Measurements from ENCODE around the gene PTCH1.

The PTCH1 gene

GRCh38 chr9:95493402-95493801 lies 23.4 kb downstream of the PTCH1 start:
- TF ChIP-seq FOXP2 (optimal IDR thresholded peaks at IDR 0.05; ENCODE audit: control extremely low read depth, extremely low read length, insufficient read depth) (no peak), EZH2 (IDR thresholded peaks at IDR 0.05) (no peak), POLR2AphosphoS5 (IDR thresholded peaks at IDR 0.05; ENCODE audit: borderline replicate concordance, low read depth, low read length) (no peak)
- no peak overlapping the region for H3K4me3 ChIP-seq

DNA sequence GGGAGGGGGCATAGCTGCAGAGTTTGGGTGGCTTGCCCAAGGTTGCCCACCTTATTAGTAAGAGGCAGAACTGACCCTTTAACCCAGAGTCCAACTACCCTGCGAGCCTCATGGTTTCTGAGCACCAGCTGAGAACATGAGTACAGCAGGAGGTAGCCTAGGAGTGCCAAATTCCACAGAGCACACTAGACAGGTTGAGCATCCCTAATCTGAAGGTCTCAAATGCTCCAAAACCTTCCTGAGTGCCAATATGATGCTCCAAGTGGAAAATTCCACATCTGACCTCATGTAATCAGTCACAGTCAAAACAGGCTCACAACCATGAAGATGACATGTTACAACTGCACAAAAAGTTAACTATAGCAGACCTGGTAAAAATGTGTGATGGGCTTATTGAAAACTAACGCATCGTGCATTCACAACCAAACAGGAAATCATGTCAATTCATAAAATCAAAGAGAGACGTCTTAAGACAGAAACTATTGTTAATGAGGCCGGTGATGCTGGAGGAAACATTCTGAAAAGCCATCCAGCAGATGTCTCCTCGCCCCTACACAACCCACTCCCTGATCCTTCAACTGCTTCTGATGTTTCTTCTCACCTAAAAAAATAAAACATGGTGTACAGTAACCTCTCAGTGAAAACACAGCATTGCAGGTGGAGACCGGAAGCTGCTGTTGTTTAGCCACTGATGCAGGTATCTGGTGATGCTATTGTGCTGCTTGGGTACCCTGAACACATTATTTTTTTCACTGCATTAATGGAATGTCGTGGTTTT lies 25.0 kb downstream of the PTCH1 start:
- TF ChIP-seq POLR2AphosphoS5 (IDR thresholded peaks at IDR 0.05; ENCODE audit: borderline replicate concordance, low read depth, low read length) (no peak), FOXP2 (optimal IDR thresholded peaks at IDR 0.05; ENCODE audit: control extremely low read depth, extremely low read length, insufficient read depth) (no peak), EZH2 (IDR thresholded peaks at IDR 0.05) (no peak)
- no peak overlapping the region for H3K4me3 ChIP-seq
- DNase-seq (ENCODE audit: low read depth, low spot score) = no peak
- peaks cover 9% of the 10 kb centered on the region for H3K36me3 ChIP-seq (ENCODE audit: insufficient read depth, low read length)
- no peak overlapping the region for H3K9ac ChIP-seq (ENCODE audit: insufficient read length)
- H3K27ac ChIP-seq = no peak overlapping the region
- H3K9me3 ChIP-seq (ENCODE audit: low read depth, low read length) = no peaks in the 10 kb centered on the region

More at GRCh38 chr9:95493402-95493801, 23.4 kb downstream of the PTCH1 start:
- H3K36me3 ChIP-seq (ENCODE audit: insufficient read depth, low read length) = peaks cover 9% of the 10 kb centered on the region
- H3K9ac ChIP-seq (ENCODE audit: insufficient read length) = no peak overlapping the region
- no peaks in the 10 kb centered on the region for H3K9me3 ChIP-seq (ENCODE audit: low read depth, low read length)
- no peak for DNase-seq (ENCODE audit: low read depth, low spot score)
- H3K27ac ChIP-seq = no peak overlapping the region

DNA sequence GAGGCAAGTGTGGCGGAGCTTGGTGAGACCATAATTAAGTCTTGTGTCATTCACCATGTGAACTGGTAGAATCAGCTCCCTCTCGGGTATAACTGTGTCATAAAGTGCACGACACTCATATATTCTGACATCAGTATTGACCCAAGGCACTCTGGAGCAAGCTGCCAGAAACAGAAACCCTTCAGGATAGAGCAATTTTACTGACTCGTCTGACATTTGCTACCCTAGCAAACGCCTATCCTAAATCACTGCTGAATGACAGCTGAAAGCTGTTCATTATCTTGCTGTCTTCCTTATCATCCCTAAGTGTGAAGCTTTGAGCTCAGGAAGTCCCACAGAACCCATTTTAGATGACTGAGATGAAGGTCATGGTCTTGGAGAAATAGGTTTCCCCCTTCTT lies 27.8 kb downstream of the PTCH1 start:
- TF ChIP-seq EZH2 (IDR thresholded peaks at IDR 0.05) (no peak), POLR2AphosphoS5 (IDR thresholded peaks at IDR 0.05; ENCODE audit: borderline replicate concordance, low read depth, low read length) (no peak), FOXP2 (optimal IDR thresholded peaks at IDR 0.05; ENCODE audit: control extremely low read depth, extremely low read length, insufficient read depth) (no peak)
- Histone ChIP-seq H3K9me3 (ENCODE audit: low read depth, low read length) (no peaks in the 10 kb centered on the region), H3K36me3 (ENCODE audit: insufficient read depth, low read length) (no peaks in the 10 kb centered on the region; the same call in 1 of the 2 replicates), H3K4me3 (no peak overlapping the region), H3K27ac (no peak overlapping the region), H3K9ac (ENCODE audit: insufficient read length) (no peak overlapping the region)
- DNase-seq (ENCODE audit: low read depth, low spot score) = no peak

DNA sequence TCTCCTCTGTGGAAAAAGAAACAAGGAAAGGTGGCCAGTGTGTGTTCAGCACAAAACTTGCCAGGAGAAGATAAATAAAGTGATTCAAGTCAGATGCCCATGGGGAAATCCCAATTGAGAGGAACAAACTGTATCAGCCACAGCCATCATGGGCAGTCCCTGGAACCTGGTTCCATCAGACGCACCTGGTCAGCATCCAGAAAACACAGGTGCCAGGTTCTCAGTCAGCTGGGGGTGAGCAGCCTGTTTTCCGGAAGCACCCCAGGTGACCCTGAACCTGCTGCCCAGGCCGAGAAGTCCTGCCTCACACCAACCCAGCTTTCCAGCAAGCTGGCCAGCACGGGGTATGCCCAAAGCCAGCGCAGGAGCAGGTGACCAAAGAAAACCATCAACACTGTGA lies 30.5 kb downstream of the PTCH1 start:
- H3K36me3 ChIP-seq (ENCODE audit: insufficient read depth, low read length) = no peaks in the 10 kb centered on the region
- H3K4me3 ChIP-seq = no peak overlapping the region
- no peak overlapping the region for H3K27ac ChIP-seq
- H3K9ac ChIP-seq (ENCODE audit: insufficient read length) = no peak overlapping the region
- no peaks in the 10 kb centered on the region for H3K9me3 ChIP-seq (ENCODE audit: low read depth, low read length)
- DNase-seq (ENCODE audit: low read depth, low spot score) = no peak
- TF ChIP-seq EZH2 (IDR thresholded peaks at IDR 0.05) (no peak), FOXP2 (optimal IDR thresholded peaks at IDR 0.05; ENCODE audit: control extremely low read depth, extremely low read length, insufficient read depth) (no peak), POLR2AphosphoS5 (IDR thresholded peaks at IDR 0.05; ENCODE audit: borderline replicate concordance, low read depth, low read length) (no peak)

GRCh38 chr9:95484225-95484624 lies 32.5 kb downstream of the PTCH1 start:
- H3K4me3 ChIP-seq = no peak overlapping the region
- DNase-seq (ENCODE audit: low read depth, low spot score) = no peak
- H3K9ac ChIP-seq (ENCODE audit: insufficient read length) = no peak overlapping the region
- H3K27ac ChIP-seq = no peak overlapping the region
- no peak for TF ChIP-seq FOXP2 (optimal IDR thresholded peaks at IDR 0.05; ENCODE audit: control extremely low read depth, extremely low read length, insufficient read depth)
- H3K36me3 ChIP-seq (ENCODE audit: insufficient read depth, low read length) = peaks cover 15% of the 10 kb centered on the region
- H3K9me3 ChIP-seq (ENCODE audit: low read depth, low read length) = no peaks in the 10 kb centered on the region

- TF ChIP-seq EZH2 (IDR thresholded peaks at IDR 0.05) = no peak
- no peak for TF ChIP-seq POLR2AphosphoS5 (IDR thresholded peaks at IDR 0.05; ENCODE audit: borderline replicate concordance, low read depth, low read length)
- TF ChIP-seq FOXP2 (optimal IDR thresholded peaks at IDR 0.05; ENCODE audit: control extremely low read depth, extremely low read length, insufficient read depth) = no peak
- Histone ChIP-seq H3K9me3 (ENCODE audit: low read depth, low read length) (no peaks in the 10 kb centered on the region), H3K36me3 (ENCODE audit: insufficient read depth, low read length) (peaks cover 23% of the 10 kb centered on the region), H3K9ac (ENCODE audit: insufficient read length) (no peak overlapping the region), H3K4me3 (no peak overlapping the region), H3K27ac (no peak overlapping the region)
- DNase-seq (ENCODE audit: low read depth, low spot score) = no peak
These were observed 33.3 kb downstream of the PTCH1 start for GRCh38 chr9:95483431-95483830.

DNA sequence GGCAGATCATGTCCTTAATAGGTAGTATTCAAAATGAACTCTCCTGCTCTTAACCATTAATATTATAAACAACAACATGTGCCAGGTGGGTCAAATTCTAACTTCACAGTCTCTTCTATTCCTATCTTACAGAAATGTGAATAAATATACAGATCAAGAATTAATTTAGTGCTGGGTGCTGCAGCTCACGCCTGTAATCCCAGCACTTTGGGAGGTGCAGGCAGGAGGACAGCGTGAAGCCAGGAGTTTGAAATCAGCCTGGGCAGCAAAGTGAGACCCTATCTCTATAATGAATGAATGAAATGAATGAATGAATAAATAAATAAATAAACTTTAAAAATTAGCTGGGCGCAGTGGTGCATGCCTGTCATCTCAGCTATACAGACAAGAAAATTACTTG lies 34.1 kb downstream of the PTCH1 start:
- Histone ChIP-seq H3K36me3 (ENCODE audit: insufficient read depth, low read length) (peaks cover 31% of the 10 kb centered on the region), H3K4me3 (no peak overlapping the region), H3K9me3 (ENCODE audit: low read depth, low read length) (no peaks in the 10 kb centered on the region), H3K27ac (no peak overlapping the region), H3K9ac (ENCODE audit: insufficient read length) (no peak overlapping the region)
- no peak for DNase-seq (ENCODE audit: low read depth, low spot score)
- TF ChIP-seq POLR2AphosphoS5 (IDR thresholded peaks at IDR 0.05; ENCODE audit: borderline replicate concordance, low read depth, low read length) = no peak
- TF ChIP-seq FOXP2 (optimal IDR thresholded peaks at IDR 0.05; ENCODE audit: control extremely low read depth, extremely low read length, insufficient read depth) = no peak
- no peak for TF ChIP-seq EZH2 (IDR thresholded peaks at IDR 0.05)

DNA sequence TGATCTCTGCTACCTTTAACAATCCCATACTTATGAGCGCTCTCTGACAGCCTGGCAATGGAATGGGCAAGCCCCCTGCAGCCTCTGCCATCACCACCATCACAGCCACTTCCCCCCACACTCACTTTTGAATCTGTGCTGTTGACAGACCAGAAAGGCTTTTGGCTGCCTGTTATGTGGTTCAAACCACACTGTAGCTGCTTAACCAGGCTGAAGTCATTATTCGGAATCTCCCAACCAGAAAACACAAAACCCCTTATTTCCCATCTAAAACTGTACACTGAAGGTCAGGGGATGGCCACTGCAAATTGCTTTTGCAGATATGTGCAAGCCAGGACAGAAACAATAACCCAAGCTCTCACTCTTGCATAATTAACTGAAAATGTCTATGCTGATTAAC lies 35.8 kb downstream of the PTCH1 start:
- no peak for DNase-seq (ENCODE audit: low read depth, low spot score)
- TF ChIP-seq EZH2 (IDR thresholded peaks at IDR 0.05) = no peak
- no peak for TF ChIP-seq FOXP2 (optimal IDR thresholded peaks at IDR 0.05; ENCODE audit: control extremely low read depth, extremely low read length, insufficient read depth)

GRCh38 chr9:95480346-95480745 lies 36.4 kb downstream of the PTCH1 start:
- DNase-seq (ENCODE audit: low read depth, low spot score) = no peak
- Histone ChIP-seq H3K4me3 (no peak overlapping the region), H3K36me3 (ENCODE audit: insufficient read depth, low read length) (peaks cover 50% of the 10 kb centered on the region), H3K27ac (no peak overlapping the region), H3K9me3 (ENCODE audit: low read depth, low read length) (no peaks in the 10 kb centered on the region), H3K9ac (ENCODE audit: insufficient read length) (no peak overlapping the region)
- TF ChIP-seq FOXP2 (optimal IDR thresholded peaks at IDR 0.05; ENCODE audit: control extremely low read depth, extremely low read length, insufficient read depth) (no peak), EZH2 (IDR thresholded peaks at IDR 0.05) (no peak), POLR2AphosphoS5 (IDR thresholded peaks at IDR 0.05; ENCODE audit: borderline replicate concordance, low read depth, low read length) (no peak)

More for the DNA sequence above, 35.8 kb downstream of the PTCH1 start:
- Histone ChIP-seq H3K9me3 (ENCODE audit: low read depth, low read length) (no peaks in the 10 kb centered on the region), H3K9ac (ENCODE audit: insufficient read length) (no peak overlapping the region), H3K4me3 (no peak overlapping the region), H3K36me3 (ENCODE audit: insufficient read depth, low read length) (peaks cover 43% of the 10 kb centered on the region), H3K27ac (no peak overlapping the region)
